ENCODE data around the gene CEP170.
A peak's percentile ranks its signal among the peaks of the same experiment; 100 is the strongest.

CEP170 gene

GRCh38 chr1:243254927-243255790 lies at the start of gene CEP170:
TSS of gene CEP170 (minus strand) at chr1:243255281. CDS start at chr1:243225280, 30,001 bp downstream.
- H3K27me3 ChIP-seq (ENCODE audit: control insufficient read depth, insufficient read depth, low read length), result no peaks in the 10 kb centered on the region
- H3K27ac ChIP-seq (ENCODE audit: low read depth, low read length), result peak within 1 kb of the TSS; percentile 71; the same call in 1 of the 2 replicates
- H3K4me1 ChIP-seq (ENCODE audit: control insufficient read depth, insufficient read depth, low read length), result peaks cover 10% of the 10 kb centered on the region; the same call in 1 of the 2 replicates
- peak within 1 kb of the TSS; percentile 76 for H3K4me3 ChIP-seq (ENCODE audit: low read depth, low read length)
- no peaks in the 10 kb centered on the region for H3K36me3 ChIP-seq (ENCODE audit: control insufficient read depth, insufficient read depth, low read length)
- H3K9me3 ChIP-seq (ENCODE audit: control insufficient read depth, insufficient read depth, low read depth, low read length), result no peaks in the 10 kb centered on the region
- H3K9ac ChIP-seq (ENCODE audit: low read length), result peak within 1 kb of the TSS; percentile 91

- Histone ChIP-seq H3K27me3 (ENCODE audit: control insufficient read depth, insufficient read depth, low read length) (no peaks in the 10 kb centered on the region), H3K36me3 (ENCODE audit: control insufficient read depth, insufficient read depth, low read length) (no peaks in the 10 kb centered on the region), H3K9ac (ENCODE audit: low read length) (no peak overlapping the region), H3K9me3 (ENCODE audit: control insufficient read depth, insufficient read depth, low read depth, low read length) (no peaks in the 10 kb centered on the region), H3K4me3 (ENCODE audit: low read depth, low read length) (no peak overlapping the region), H3K27ac (ENCODE audit: low read depth, low read length) (no peak overlapping the region), H3K4me1 (ENCODE audit: control insufficient read depth, insufficient read depth, low read length) (no peaks in the 10 kb centered on the region)
These were observed 46.0 kb upstream of the CEP170 start for GRCh38 chr1:243301059-243301458.

- H3K27me3 ChIP-seq (ENCODE audit: control insufficient read depth, insufficient read depth, low read length), result no peaks in the 10 kb centered on the region
- no peak overlapping the region for H3K9ac ChIP-seq (ENCODE audit: low read length)
- H3K27ac ChIP-seq (ENCODE audit: low read depth, low read length), result no peak overlapping the region
- no peaks in the 10 kb centered on the region for H3K36me3 ChIP-seq (ENCODE audit: control insufficient read depth, insufficient read depth, low read length)
- no peaks in the 10 kb centered on the region; the same call in 1 of the 2 replicates for H3K4me1 ChIP-seq (ENCODE audit: control insufficient read depth, insufficient read depth, low read length)
- H3K9me3 ChIP-seq (ENCODE audit: control insufficient read depth, insufficient read depth, low read depth, low read length), result no peaks in the 10 kb centered on the region
- H3K4me3 ChIP-seq (ENCODE audit: low read depth, low read length), result no peak overlapping the region
These were observed 44.0 kb upstream of the CEP170 start for GRCh38 chr1:243299069-243299468.

- Histone ChIP-seq H3K27me3 (ENCODE audit: control insufficient read depth, insufficient read depth, low read length) (no peaks in the 10 kb centered on the region), H3K9me3 (ENCODE audit: control insufficient read depth, insufficient read depth, low read depth, low read length) (no peaks in the 10 kb centered on the region), H3K4me3 (ENCODE audit: low read depth, low read length) (no peak overlapping the region), H3K36me3 (ENCODE audit: control insufficient read depth, insufficient read depth, low read length) (no peaks in the 10 kb centered on the region), H3K4me1 (ENCODE audit: control insufficient read depth, insufficient read depth, low read length) (no peaks in the 10 kb centered on the region; the same call in 1 of the 2 replicates), H3K27ac (ENCODE audit: low read depth, low read length) (no peak overlapping the region), H3K9ac (ENCODE audit: low read length) (no peak overlapping the region)
These were observed 39.6 kb upstream of the CEP170 start for GRCh38 chr1:243294723-243295121.

- Histone ChIP-seq H3K9me3 (ENCODE audit: control insufficient read depth, insufficient read depth, low read depth, low read length) (no peaks in the 10 kb centered on the region), H3K27ac (ENCODE audit: low read depth, low read length) (no peak overlapping the region), H3K27me3 (ENCODE audit: control insufficient read depth, insufficient read depth, low read length) (no peaks in the 10 kb centered on the region), H3K4me3 (ENCODE audit: low read depth, low read length) (no peak overlapping the region), H3K4me1 (ENCODE audit: control insufficient read depth, insufficient read depth, low read length) (no peaks in the 10 kb centered on the region; the same call in 1 of the 2 replicates), H3K9ac (ENCODE audit: low read length) (no peak overlapping the region), H3K36me3 (ENCODE audit: control insufficient read depth, insufficient read depth, low read length) (no peaks in the 10 kb centered on the region)
These were observed 39.1 kb upstream of the CEP170 start for GRCh38 chr1:243293941-243294722.

- no peak overlapping the region for H3K27ac ChIP-seq (ENCODE audit: low read depth, low read length)
- no peaks in the 10 kb centered on the region for H3K36me3 ChIP-seq (ENCODE audit: control insufficient read depth, insufficient read depth, low read length)
- H3K9ac ChIP-seq (ENCODE audit: low read length), result no peak overlapping the region
- no peaks in the 10 kb centered on the region for H3K9me3 ChIP-seq (ENCODE audit: control insufficient read depth, insufficient read depth, low read depth, low read length)
- H3K27me3 ChIP-seq (ENCODE audit: control insufficient read depth, insufficient read depth, low read length), result no peaks in the 10 kb centered on the region
- H3K4me1 ChIP-seq (ENCODE audit: control insufficient read depth, insufficient read depth, low read length), result no peaks in the 10 kb centered on the region; the same call in 1 of the 2 replicates
- no peak overlapping the region for H3K4me3 ChIP-seq (ENCODE audit: low read depth, low read length)
These were observed 37.0 kb upstream of the CEP170 start for GRCh38 chr1:243292117-243292516.

- Histone ChIP-seq H3K9ac (ENCODE audit: low read length) (no peak overlapping the region), H3K27ac (ENCODE audit: low read depth, low read length) (no peak overlapping the region), H3K27me3 (ENCODE audit: control insufficient read depth, insufficient read depth, low read length) (no peaks in the 10 kb centered on the region), H3K36me3 (ENCODE audit: control insufficient read depth, insufficient read depth, low read length) (no peaks in the 10 kb centered on the region), H3K4me3 (ENCODE audit: low read depth, low read length) (no peak overlapping the region), H3K4me1 (ENCODE audit: control insufficient read depth, insufficient read depth, low read length) (no peaks in the 10 kb centered on the region; the same call in 1 of the 2 replicates), H3K9me3 (ENCODE audit: control insufficient read depth, insufficient read depth, low read depth, low read length) (no peaks in the 10 kb centered on the region)
These were observed 36.2 kb upstream of the CEP170 start for GRCh38 chr1:243291292-243291691.

- H3K27me3 ChIP-seq (ENCODE audit: control insufficient read depth, insufficient read depth, low read length), result no peaks in the 10 kb centered on the region
- H3K9ac ChIP-seq (ENCODE audit: low read length), result no peak overlapping the region
- H3K36me3 ChIP-seq (ENCODE audit: control insufficient read depth, insufficient read depth, low read length), result no peaks in the 10 kb centered on the region
- no peak overlapping the region for H3K4me3 ChIP-seq (ENCODE audit: low read depth, low read length)
- H3K4me1 ChIP-seq (ENCODE audit: control insufficient read depth, insufficient read depth, low read length), result peaks cover 6% of the 10 kb centered on the region
- no peaks in the 10 kb centered on the region for H3K9me3 ChIP-seq (ENCODE audit: control insufficient read depth, insufficient read depth, low read depth, low read length)
- no peak overlapping the region for H3K27ac ChIP-seq (ENCODE audit: low read depth, low read length)
These were observed 33.0 kb upstream of the CEP170 start for GRCh38 chr1:243288062-243288461.

GRCh38 chr1:243287652-243288051 lies 32.6 kb upstream of the CEP170 start:
- Histone ChIP-seq H3K4me3 (ENCODE audit: low read depth, low read length) (no peak overlapping the region), H3K27me3 (ENCODE audit: control insufficient read depth, insufficient read depth, low read length) (no peaks in the 10 kb centered on the region), H3K9ac (ENCODE audit: low read length) (no peak overlapping the region), H3K9me3 (ENCODE audit: control insufficient read depth, insufficient read depth, low read depth, low read length) (no peaks in the 10 kb centered on the region), H3K4me1 (ENCODE audit: control insufficient read depth, insufficient read depth, low read length) (peaks cover 6% of the 10 kb centered on the region), H3K36me3 (ENCODE audit: control insufficient read depth, insufficient read depth, low read length) (no peaks in the 10 kb centered on the region), H3K27ac (ENCODE audit: low read depth, low read length) (no peak overlapping the region)

GRCh38 chr1:243287123-243287460 lies 32.0 kb upstream of the CEP170 start:
- H3K9ac ChIP-seq (ENCODE audit: low read length), result no peak overlapping the region
- H3K36me3 ChIP-seq (ENCODE audit: control insufficient read depth, insufficient read depth, low read length), result no peaks in the 10 kb centered on the region

More at GRCh38 chr1:243287123-243287460, 32.0 kb upstream of the CEP170 start:
- Histone ChIP-seq H3K27ac (ENCODE audit: low read depth, low read length) (0 out of 2 replicates have a peak overlapping the region, but pooled peaks have one; percentile 18), H3K27me3 (ENCODE audit: control insufficient read depth, insufficient read depth, low read length) (no peaks in the 10 kb centered on the region), H3K4me1 (ENCODE audit: control insufficient read depth, insufficient read depth, low read length) (peaks cover 6% of the 10 kb centered on the region), H3K9me3 (ENCODE audit: control insufficient read depth, insufficient read depth, low read depth, low read length) (no peaks in the 10 kb centered on the region), H3K4me3 (ENCODE audit: low read depth, low read length) (no peak overlapping the region)

Measured in HUES6 (cell line).